Psoas muscle (tissue), 8 donors: ENCODE data around the gene GDPD5. TPM values are rescaled to one million over a fixed set of nuclear protein-coding genes. Genes with fewer than 3 reads are reported as not detected.
"Not testable (repeated sequence)": the region's sequence is repeated elsewhere in the genome, so short reads cannot be mapped to it uniquely, and the experiment has no call there.

Source experiments
- ATAC-seq, 4 donors: fragments of 200-7000 bp; cut with Tn5 transposase; one replicate each; pipeline ENCODE4 v1.9.1; 2020; ENCODE audit warnings: moderate library complexity in 3 of 4, mild to moderate bottlenecking in 2 of 4
- DNase-seq, 2 donors: peaks; one replicate each; pipeline ENCODE4 v3.0.0-alpha.2; 2020
- H3K27ac ChIP-seq: fragments of 200-600 bp; one replicate; pipeline ENCODE4 v1.8.0; 2022
- H3K27me3 ChIP-seq, 3 donors: fragments of 200-600 bp in 1 of 3; one replicate each; pipeline versions ENCODE4 v1.6.1 to v1.8.0; 2013 to 2022; ENCODE audit warnings: low read length in 2 of 3, mild to moderate bottlenecking in 2 of 3, moderate library complexity in 1 of 3; ENCODE audit not compliant: insufficient read depth in 3 of 3
- H3K36me3 ChIP-seq, 2 donors: fragments of 200-600 bp in 1 of 2; one replicate each; pipeline versions ENCODE4 v1.6.1 to v1.8.0; 2013 to 2022; ENCODE audit warnings: low read depth in 1 of 2, mild to moderate bottlenecking in 1 of 2, moderate library complexity in 1 of 2; ENCODE audit not compliant: insufficient read depth in 1 of 2
- H3K4me1 ChIP-seq: fragments of 200-600 bp; one replicate; pipeline ENCODE4 v1.8.0; 2022
- H3K4me3 ChIP-seq: fragments of 200-600 bp; one replicate; pipeline ENCODE4 v1.8.0; 2022; ENCODE audit warnings: mild to moderate bottlenecking
- H3K9me3 ChIP-seq: fragments of 200-600 bp; one replicate; pipeline ENCODE4 v1.8.0; 2022
- WGBS, 3 donors: extraction: QIAGEN DNeasy Blood & Tissue Kit; methylation state at CpG; one replicate each; pipeline versions ENCODE4 v1.1.6 to v1.1.7; 2013; 5-methylcytosine and 5-hydroxymethylcytosine counted together
- intact Hi-C, 2 donors: fragments of 100-400 bp; cut with DNase I; formaldehyde crosslinking; loops; one replicate each; pipeline versions ENCODE4 v1.11.0 to v1.14.2; 2022
- polyA plus RNA-seq, 3 donors: library from polyadenylated mRNA; stranded (reverse); fragments of 200-250 nt; gene quantifications; one replicate each; pipeline ENCODE4 v1.2.3, GENCODE V29; 2013
- total RNA-seq, 4 donors: library from RNA; stranded (reverse); fragmentation: NEBNext Ultra II Directional in 2 of 4; extraction: Animal tissue kit (Norgen Biotek cat#: 25700) in 2 of 4; gene quantifications; one replicate each; pipeline versions ENCODE4 v1.2.1 to v1.2.4, GENCODE V29; 2021 to 2023
- TF ChIP-seq, protein P1 (sequence below): fragments of 200-600 bp; IDR thresholded peaks from one replicate; pipeline ENCODE4 v1.8.0; 2022; ENCODE audit warnings: antibody characterized with exemption
- donor health status: healthy with polysubstance abuse.
- donor health status: DM: no; HTN: no; CAD: no; lungs with moderate emphysema.
- donor health status: Bipolar disorder and iron deficiency.
- donor health status: healthy.
- donor health status: DM: yes; HTN: yes; CAD: no.
- donor health status: DM: no; HTN: no; CAD: no.
- donor health status: DM: no; HTN: no; CAD: no.
- donor health status: DM: yes; HTN: yes; CAD: no.

Gene GDPD5
- total and polyA plus RNA-seq, 7 donors = 2.7 to 16.5 (median 11.5) TPM

DNA sequence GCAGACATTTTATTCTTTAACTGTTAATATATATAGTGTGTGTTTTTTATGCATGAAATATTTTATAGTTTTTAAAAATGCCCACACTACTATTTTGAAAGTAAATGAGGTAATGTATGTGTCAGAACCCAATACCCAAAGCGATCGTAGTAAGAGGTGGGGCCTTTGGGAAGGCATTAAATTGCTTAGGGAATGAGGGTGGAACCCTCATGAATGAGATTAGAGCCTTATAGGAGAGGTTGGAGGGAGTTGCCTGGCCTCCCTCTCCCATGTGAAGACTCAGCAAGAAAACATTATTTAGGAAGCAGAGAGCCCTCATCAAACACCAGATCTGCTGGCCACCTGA lies 103.9 kb downstream of the GDPD5 start:
- no peaks in the 10 kb centered on the region for H3K4me1 ChIP-seq
- no peaks in the 10 kb centered on the region for H3K27me3 ChIP-seq
- no peak overlapping the region for H3K4me3 ChIP-seq
- 84 to 91% (median 90%) methylated on average over 2 of the region's 2 CpGs for WGBS, 3 donors
- no peak overlapping the region for H3K27ac ChIP-seq
- DNase-seq (no peak), ATAC-seq (no peak)
- peaks cover 3 to 13% of the 10 kb centered on the region in 2 donors for H3K36me3 ChIP-seq
- TF ChIP-seq, protein P1, sequence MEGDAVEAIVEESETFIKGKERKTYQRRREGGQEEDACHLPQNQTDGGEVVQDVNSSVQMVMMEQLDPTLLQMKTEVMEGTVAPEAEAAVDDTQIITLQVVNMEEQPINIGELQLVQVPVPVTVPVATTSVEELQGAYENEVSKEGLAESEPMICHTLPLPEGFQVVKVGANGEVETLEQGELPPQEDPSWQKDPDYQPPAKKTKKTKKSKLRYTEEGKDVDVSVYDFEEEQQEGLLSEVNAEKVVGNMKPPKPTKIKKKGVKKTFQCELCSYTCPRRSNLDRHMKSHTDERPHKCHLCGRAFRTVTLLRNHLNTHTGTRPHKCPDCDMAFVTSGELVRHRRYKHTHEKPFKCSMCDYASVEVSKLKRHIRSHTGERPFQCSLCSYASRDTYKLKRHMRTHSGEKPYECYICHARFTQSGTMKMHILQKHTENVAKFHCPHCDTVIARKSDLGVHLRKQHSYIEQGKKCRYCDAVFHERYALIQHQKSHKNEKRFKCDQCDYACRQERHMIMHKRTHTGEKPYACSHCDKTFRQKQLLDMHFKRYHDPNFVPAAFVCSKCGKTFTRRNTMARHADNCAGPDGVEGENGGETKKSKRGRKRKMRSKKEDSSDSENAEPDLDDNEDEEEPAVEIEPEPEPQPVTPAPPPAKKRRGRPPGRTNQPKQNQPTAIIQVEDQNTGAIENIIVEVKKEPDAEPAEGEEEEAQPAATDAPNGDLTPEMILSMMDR = no peak
- H3K9me3 ChIP-seq = no peaks in the 10 kb centered on the region
- intact Hi-C loops = no loop called here

DNA sequence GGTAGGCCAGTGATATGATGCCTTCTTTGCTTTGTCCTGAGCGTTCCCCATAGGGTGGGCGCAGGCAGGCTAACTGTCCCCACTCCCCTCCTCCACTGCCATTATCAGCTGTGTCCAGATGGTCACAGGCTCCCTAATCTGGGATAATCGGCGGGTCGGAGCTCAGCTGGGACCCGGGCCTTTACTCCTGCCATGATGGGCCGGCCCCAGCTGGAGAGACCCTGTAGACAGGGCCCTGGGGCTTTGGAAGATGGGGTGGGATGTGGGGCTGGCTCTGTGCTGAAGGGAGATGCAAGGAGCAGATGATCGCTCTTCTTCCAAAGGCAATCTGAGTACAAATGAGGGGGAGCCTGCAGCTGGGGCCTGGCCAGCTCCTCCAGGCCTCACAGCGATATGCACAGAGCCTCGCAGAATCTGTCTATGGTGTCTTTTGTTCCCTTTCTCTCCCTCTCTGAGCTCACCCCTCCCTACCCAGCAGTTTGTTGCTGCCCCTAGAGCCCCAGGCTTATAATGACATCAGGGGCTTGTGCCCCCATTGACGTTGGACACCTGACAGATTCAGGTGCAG lies 104.6 kb downstream of the GDPD5 start:
- Histone ChIP-seq H3K27ac (no peak overlapping the region), H3K36me3 (peaks cover 3 to 14% of the 10 kb centered on the region in 2 donors), H3K4me1 (no peaks in the 10 kb centered on the region), H3K27me3 (no peaks in the 10 kb centered on the region), H3K4me3 (no peak overlapping the region), H3K9me3 (no peaks in the 10 kb centered on the region)
- 65 to 71% (median 68%) methylated on average over 11 of the region's 11 CpGs for WGBS, 3 donors
- no peak for DNase-seq
- ATAC-seq = no peak
- TF ChIP-seq, protein P1 = no peak
- intact Hi-C loops = no loop called here

DNA sequence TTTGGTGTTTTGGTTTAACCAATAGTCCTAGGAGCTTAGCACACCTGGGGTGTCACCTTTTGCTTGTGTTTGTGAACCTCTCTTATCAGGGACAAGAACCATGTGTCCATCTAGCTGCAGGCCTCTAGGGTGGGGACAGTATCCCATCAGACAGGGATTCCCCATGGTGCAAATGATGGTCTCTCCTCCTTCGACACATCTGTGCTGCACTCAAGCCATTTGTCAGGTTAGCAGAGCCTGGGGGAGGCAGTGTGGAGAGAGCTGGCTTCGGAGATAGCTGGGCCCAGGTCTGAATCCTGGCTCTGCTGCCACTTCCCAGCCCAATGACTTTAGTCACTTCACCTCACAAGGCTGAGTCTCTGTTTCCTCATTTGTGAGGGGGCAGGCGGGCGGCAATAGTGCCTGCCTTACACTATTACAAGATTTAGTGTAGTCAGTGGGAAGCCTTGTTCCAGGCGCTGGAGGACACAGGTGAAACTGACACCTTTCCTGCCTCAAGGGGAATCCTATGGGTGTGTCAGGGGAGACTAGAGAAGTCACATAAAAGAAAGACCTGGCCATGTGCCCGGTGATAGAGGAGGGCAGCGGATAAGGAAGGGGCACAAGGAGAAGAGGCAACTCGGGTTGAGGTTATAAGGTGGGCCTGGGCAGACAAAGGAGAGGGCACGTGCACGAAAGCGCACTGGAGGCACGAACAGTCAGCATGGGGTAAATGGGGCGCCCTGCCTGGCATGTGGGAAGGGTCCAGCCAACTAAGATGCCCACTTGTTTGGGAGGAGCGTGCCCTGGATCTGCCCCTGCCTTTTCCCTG lies 105.3 kb downstream of the GDPD5 start:
- ATAC-seq (no peak), DNase-seq (peak in 1 of 2 donors; percentile 36)
- H3K27ac ChIP-seq = no peak overlapping the region
- intact Hi-C loops = no loop called here
- H3K9me3 ChIP-seq = no peaks in the 10 kb centered on the region
- H3K4me3 ChIP-seq = no peak overlapping the region
- no peaks in the 10 kb centered on the region for H3K4me1 ChIP-seq
- TF ChIP-seq, protein P1 = no peak
- H3K36me3 ChIP-seq = peaks cover 3 to 18% of the 10 kb centered on the region in 2 donors
- 88 to 89% (median 88%) methylated on average over 14 of the region's 14 CpGs for WGBS, 3 donors
- no peaks in the 10 kb centered on the region for H3K27me3 ChIP-seq

DNA sequence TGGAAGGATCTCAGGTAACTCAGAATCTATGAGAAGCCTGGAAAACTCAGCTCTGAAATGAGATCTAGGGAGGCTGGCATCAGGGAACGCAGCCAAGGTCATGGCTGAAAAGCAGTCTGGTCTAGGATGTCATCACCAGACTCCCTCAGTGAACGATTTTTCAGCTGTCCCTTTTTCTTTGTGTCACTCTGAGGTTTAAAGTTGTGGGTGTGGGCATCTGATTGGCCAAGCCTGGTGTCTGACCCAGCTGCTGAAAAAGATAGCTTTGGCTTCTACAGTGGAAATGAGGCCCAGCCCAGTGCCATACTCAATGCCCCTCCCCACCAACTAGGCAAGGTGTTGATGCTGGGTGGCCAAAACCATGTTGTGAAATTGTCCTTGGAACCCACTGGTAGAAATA lies 111.9 kb downstream of the GDPD5 start:
- 31 to 42% (median 33%) methylated on average over 2 of the region's 2 CpGs for WGBS, 3 donors
- peak overlapping the region; percentile 60 for H3K27ac ChIP-seq

DNA sequence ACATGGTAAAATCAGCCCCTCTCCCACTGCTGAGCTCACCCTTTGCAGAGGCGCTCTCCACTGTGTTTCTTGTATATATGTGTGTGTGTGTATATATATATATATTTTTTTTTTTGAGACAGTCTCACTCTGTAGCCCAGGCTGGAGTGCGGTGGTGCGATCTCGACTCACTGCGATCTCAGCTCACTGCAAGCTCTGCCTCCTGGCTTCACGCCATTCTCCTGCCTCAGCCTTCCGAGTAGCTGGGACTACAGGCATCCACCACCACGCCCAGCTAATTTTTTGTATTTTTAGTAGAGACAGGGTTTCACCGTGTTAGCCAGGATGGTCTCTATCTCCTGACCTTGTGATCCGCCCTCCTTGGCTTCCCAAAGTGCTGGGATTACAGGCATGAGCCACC lies 112.6 kb downstream of the GDPD5 start:
- peak in 1 of 4 donors; percentile 4 for ATAC-seq
- WGBS, 3 donors = 56 to 80% (median 56%) methylated on average over 10 of the region's 10 CpGs

More for the DNA sequence above, 111.9 kb downstream of the GDPD5 start:
- intact Hi-C loops = no loop called here
- Histone ChIP-seq H3K36me3 (peaks cover 0 to 31% of the 10 kb centered on the region in 2 donors), H3K4me1 (peaks cover 15% of the 10 kb centered on the region), H3K27me3 (no peaks in the 10 kb centered on the region), H3K9me3 (no peaks in the 10 kb centered on the region), H3K4me3 (no peak overlapping the region)
- peak in 1 of 2 donors; percentile 61 for DNase-seq
- peak; percentile 58 to 78 (median 70) for ATAC-seq
- TF ChIP-seq, protein P1 = no peak

DNA sequence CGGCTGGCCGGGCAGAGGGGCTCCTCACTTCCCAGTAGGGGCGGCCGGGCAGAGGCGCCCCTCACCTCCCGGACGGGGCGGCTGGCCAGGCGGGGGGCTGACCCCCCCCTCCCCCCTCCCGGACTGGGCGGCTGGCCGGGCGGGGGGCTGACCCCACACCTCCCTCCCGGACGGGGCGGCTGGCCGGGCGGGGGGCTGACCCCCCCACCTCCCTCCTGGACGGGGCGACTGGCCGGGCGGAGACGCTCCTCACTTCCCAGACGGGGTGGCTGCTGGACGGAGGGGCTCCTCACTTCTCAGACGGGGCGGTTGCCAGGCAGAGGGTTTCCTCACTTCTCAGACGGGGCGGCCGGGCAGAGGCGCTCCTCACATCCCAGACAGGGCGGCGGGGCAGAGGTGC lies 115.8 kb downstream of the GDPD5 start:
- peaks cover 17% of the 10 kb centered on the region for H3K4me1 ChIP-seq
- intact Hi-C loops, H3K4me3 ChIP-seq, ATAC-seq, DNase-seq, H3K27me3 ChIP-seq, H3K27ac ChIP-seq, H3K9me3 ChIP-seq: not testable (repeated sequence)
- 93 to 100% (median 100%) methylated on average over 2 to 28 of the region's 33 CpGs for WGBS, 3 donors
- peaks cover 7 to 50% of the 10 kb centered on the region in 2 donors for H3K36me3 ChIP-seq

More for the DNA sequence above, 112.6 kb downstream of the GDPD5 start:
- Histone ChIP-seq H3K36me3 (peaks cover 0 to 33% of the 10 kb centered on the region in 2 donors), H3K4me1 (peaks cover 15% of the 10 kb centered on the region), H3K27ac (peak overlapping the region; percentile 60)
- H3K4me3 ChIP-seq, intact Hi-C loops, DNase-seq, H3K9me3 ChIP-seq, H3K27me3 ChIP-seq: not testable (repeated sequence)
